HT1080 (cell line): ENCODE measurements around the gene MACF1. TPM values are rescaled to one million over a fixed set of nuclear protein-coding genes. Genes with fewer than 3 reads are reported as not detected.

ENCODE experiments used
- DNase-seq: peaks from one replicate; pipeline ENCODE4 v3.0.0-alpha.2; 2015; ENCODE audit warnings: low read depth
- total RNA-seq: library from RNA; depleted of rRNA; stranded (reverse); fragments of >200 nt; shearing (Covaris generic); gene quantifications from 2 replicates; pipeline ENCODE4 v1.2.3, GENCODE V29; 2014

The MACF1 gene
- total RNA-seq, 1 experiment from 2014 or later = 148 TPM

- DNase-seq = no peak
Measured at GRCh38 chr1:39344394-39345154, 140.1 kb downstream of the MACF1 start.

DNA sequence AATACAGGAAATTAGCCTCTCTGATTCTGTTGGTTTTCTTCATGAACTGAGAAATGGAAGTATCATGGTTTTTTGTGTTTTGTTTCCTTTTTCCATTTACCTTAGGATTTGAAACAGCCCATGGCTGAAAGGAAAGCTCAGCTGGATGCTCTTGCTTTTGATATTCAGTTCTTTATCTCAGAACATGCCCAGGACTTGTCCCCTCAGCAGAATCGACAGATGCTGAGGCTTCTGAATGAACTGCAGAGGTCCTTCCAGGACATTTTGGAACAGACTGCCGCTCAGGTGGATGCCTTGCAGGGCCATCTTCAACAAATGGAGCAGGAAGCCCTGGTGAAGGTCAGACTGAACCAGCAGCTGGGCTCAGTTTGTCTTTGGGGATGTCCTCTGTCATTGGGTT lies 142.4 kb downstream of the MACF1 start:
- DNase-seq = no peak

- DNase-seq = no peak
Measured at GRCh38 chr1:39348278-39348677, 143.8 kb downstream of the MACF1 start.

DNA sequence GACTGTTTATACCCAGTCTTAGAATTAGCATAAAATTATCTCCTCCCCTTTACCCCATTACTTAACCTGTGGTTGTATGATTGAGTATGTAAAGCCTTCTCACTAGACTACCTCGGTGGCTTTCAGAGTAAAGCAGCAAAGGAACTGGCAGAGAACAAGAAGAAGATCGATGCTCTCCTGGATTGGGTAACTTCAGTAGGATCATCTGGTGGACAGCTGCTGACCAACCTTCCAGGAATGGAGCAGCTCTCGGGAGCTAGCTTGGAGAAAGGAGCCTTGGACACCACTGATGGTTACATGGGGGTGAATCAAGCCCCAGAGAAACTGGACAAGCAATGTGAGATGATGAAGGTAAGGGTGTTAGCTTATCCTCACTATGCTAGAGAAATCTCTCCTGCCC lies 148.4 kb downstream of the MACF1 start:
- DNase-seq = no peak

GRCh38 chr1:39354572-39354971 lies 150.1 kb downstream of the MACF1 start:
- no peak for DNase-seq

DNA sequence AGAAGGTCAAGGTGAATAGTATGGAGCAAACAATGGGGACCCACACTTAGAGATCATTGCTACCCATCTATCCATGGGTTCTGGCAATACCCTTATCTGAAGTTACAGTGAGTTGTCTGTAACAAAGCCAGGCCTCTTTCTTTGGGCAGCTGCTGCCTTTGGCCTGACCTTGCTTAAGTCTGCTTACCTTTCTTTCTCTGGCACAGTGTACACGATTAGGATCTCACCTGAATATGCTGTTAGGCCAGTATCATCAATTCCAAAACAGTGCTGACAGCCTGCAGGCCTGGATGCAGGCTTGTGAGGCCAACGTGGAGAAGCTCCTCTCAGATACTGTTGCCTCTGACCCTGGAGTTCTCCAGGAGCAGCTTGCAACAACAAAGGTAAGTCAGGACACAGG lies 154.0 kb downstream of the MACF1 start:
- DNase-seq = no peak

DNA sequence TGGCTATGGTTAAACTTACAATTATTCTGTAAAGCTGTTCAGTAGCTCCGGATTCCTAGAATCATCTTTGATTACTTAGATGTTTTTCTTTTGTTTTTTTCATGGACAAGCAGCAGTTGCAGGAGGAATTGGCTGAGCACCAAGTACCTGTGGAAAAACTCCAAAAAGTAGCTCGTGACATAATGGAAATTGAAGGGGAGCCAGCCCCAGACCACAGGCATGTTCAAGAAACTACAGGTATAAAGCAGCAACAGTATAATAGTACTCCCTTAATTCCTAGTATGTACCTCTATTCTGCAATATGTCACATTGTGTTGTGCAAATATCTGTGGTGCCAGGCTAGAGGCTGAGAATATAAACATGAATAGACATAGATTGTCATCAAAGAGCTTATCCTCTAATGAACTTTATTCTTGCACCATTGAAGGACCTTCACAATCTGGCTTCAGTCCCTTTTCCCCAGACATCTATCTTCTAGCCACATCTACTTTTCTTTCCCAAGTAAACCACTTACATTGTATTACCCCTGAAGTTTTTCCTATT lies 154.6 kb downstream of the MACF1 start:
- DNase-seq = no peak

DNA sequence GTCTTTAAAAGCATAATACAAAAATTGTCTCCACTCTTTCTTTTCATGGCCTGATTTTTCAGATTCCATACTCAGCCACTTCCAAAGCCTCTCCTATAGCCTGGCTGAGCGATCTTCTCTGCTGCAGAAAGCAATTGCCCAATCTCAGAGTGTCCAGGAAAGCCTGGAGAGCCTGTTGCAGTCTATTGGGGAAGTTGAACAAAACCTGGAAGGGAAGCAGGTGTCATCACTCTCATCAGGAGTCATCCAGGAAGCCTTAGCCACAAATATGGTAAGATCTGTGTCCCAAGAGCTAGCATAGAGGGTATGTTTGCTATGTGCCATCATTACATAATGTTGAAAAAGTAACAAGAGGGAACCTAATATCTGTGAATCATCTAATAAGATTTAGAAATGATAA lies 156.2 kb downstream of the MACF1 start:
- peak; percentile 12 for DNase-seq

GRCh38 chr1:39361446-39361845 lies 157.0 kb downstream of the MACF1 start:
- no peak for DNase-seq

DNA sequence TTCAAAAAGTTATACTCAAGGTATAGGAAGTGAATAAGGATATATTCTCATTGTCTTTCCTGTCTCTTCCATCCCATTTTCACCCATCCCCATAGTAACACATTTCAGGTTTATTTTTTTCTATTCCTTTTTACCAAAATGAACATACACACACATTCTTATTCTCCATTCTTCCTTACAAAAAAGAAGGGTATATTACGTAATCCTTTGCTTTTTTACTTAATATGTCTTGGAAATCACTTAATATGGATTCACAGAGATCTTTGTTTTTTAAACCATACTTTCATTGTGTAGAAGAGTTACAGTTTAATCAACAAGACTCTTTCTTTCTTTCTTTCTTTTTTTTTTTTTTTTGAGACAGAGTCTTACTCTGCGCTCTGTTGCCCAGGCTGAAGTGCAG lies 158.8 kb downstream of the MACF1 start:
- no peak for DNase-seq

DNA sequence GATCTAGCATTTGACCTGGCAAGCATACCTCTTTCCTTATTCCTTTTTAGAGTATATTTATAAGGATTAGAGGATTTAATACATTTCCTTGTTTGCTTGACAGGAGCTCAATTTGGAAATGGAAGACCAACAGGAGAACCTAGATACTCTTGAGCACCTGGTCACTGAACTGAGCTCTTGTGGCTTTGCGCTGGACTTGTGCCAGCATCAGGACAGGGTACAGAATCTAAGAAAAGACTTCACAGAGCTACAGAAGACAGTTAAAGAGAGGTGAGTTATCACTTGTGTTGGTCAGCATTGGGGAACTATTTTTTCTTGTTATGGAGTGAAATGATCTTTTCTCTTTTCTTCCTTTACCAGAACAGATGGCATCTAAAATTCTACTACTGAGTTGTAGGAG lies 163.6 kb downstream of the MACF1 start:
- DNase-seq = no peak

- no peak for DNase-seq
Measured at GRCh38 chr1:39369565-39369964, 165.1 kb downstream of the MACF1 start.

DNA sequence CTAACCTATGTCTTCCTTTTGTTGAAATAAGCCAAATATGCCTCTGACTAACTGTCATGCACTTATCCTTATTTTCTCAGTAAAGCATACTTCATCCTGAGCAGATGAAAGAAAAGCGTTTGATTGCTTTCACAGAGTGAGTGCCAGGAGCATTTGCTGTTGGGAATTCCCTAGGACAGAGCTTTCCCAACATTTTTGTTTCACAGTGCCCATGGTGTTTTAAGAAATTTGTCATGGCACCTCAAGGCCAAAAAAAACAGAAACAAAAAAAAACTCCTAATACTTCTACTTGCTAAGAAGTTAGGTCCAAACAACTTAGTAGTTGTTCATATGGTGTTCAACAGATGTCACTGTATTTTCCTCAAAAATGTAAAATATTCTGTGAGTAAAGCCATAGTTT lies 166.1 kb downstream of the MACF1 start:
- no peak for DNase-seq

DNA sequence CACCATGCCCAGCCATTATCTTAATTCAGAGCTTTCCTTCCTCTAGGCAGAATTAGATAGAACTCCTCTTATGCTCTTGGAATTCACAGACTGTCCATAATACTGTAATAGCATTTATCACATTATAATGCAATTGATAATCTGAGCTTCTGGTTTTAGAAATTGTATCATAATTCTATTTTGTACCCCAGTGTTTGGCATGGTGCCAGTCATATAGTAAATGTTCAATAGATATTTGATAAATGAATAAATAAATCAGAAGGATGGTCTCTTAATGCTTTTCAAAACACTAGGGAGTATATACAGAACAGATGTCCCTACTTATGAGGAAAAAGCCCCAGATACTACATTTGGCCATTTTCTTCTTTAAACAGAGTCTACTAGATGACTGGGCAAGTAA lies 167.6 kb downstream of the MACF1 start:
- no peak for DNase-seq

- DNase-seq = no peak
Measured at GRCh38 chr1:39376656-39377055, 172.2 kb downstream of the MACF1 start.

- DNase-seq = no peak
Measured at GRCh38 chr1:39378377-39378776, 173.9 kb downstream of the MACF1 start.

- DNase-seq = no peak
Measured at GRCh38 chr1:39379187-39379586, 174.7 kb downstream of the MACF1 start.

DNA sequence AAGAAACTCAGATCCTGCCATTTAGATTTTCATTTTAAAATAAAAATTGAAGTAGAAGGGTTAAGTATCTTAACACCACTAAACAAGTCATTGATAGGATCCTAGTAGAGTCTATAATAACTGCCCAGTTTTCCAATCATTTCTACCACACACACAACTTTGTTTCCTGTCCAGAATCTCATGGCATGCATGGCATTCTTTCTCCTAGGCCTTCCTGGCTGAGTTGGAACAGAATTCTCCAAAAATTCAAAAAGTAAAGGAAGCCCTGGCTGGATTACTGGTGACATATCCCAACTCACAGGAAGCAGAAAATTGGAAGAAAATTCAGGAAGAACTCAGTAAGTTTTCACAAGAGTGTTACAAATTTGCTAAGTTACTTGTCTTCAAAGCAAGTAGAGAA lies 175.5 kb downstream of the MACF1 start:
- DNase-seq = no peak

DNA sequence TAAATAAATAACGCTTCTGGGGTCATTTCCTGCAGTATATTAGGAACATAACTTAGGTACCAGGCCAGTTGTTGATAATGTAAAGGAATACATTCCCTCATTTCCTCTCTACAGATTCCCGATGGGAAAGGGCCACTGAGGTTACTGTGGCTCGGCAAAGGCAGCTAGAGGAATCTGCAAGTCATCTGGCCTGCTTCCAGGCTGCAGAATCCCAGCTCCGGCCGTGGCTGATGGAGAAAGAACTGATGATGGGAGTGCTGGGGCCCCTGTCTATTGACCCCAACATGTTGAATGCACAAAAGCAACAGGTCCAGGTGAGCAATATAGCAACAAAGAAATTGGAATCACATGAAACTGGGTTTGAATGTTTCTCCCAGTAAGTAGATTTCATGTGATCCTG lies 177.3 kb downstream of the MACF1 start:
- DNase-seq = no peak

DNA sequence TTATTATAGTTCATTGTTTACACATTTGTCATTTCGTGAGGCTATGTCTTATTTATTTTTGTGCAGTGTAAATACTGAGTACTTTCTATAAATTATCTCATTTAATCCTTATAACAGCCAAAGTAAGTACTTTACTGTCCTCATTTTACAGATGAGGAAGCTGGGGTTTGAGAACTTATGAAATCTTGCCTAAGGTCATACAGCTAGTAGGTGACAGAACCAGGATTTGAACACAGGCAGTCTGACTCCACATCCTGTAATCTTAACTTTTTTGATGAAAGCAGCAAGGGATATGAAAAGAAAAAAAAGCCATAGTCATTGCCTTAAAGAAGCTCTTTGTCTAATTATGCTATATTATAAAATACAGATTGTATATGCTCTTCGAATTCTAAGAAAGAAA lies 179.8 kb downstream of the MACF1 start:
- no peak for DNase-seq

DNA sequence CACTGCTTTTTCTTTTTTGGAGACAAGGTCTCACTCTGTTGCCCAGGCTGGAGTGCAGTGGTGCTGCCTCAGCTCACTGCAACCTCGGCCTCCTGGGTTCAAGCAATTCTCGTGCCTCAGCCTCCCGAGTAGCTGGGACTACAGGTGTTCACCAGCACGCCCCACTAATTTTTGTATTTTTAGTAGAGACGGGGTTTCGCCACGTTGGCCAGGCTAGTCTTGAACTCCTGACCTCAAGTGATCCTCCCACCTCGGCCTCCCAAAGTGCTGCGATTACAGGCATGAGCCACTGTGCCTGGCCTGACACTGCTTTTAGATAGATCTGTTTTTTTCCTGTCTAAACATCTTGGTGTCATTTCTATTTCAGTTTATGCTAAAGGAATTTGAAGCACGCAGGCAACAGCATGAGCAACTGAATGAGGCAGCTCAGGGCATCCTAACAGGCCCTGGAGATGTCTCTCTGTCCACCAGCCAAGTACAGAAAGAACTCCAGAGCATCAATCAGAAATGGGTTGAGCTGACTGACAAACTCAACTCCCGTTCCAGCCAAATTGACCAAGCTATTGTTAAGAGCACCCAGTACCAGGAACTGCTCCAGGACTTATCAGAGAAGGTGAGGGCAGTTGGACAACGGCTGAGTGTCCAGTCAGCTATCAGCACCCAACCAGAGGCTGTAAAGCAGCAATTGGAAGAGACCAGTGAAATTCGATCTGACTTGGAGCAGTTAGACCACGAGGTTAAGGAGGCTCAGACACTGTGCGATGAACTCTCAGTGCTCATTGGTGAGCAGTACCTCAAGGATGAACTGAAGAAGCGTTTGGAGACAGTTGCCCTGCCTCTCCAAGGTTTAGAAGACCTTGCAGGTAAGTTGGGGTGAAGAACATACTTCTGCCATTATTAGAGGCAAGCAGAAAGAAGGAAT lies 180.8 kb downstream of the MACF1 start:
- DNase-seq = no peak

DNA sequence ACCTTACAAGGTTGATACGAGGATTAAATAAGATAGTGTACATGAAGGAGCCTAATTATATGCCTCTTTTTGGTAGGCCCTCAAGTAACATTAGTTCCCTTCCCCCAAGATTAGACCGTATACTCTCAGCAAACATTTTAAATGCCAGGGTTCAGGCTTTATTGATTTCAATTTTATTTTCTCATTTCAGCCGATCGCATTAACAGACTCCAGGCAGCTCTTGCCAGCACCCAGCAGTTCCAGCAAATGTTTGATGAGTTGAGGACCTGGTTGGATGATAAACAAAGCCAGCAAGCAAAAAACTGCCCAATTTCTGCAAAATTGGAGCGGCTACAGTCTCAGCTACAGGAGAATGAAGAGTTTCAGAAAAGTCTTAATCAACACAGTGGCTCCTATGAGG lies 182.5 kb downstream of the MACF1 start:
- DNase-seq = no peak
